ENCODE data around the gene OXCT1. TPM values are rescaled to one million over a fixed set of nuclear protein-coding genes. Genes with fewer than 3 reads are reported as not detected.

OXCT1 gene
- total and polyA plus RNA-seq, 2 of the 4 experiments (the other 2 are of a cell fraction), result 14.2 to 16.3 TPM

GRCh38 chr5:41871852-41872251 is 1.6 kb upstream of the OXCT1 start:
- dilution Hi-C loops (cut with HindIII; ENCODE audit: low sequenced_read_pairs, unreplicated experiment) (no loop called here), in situ Hi-C loops (cut with MboI; ENCODE audit: low sequenced_read_pairs) (loop anchor here (25.0 kb wide), 2 partner anchors 715 to 890 kb away; partner anchors contain the start of gene CCDC152)
- DNase-seq, result peak; percentile 33

More at GRCh38 chr5:41871852-41872251, 1.6 kb upstream of the OXCT1 start:
- BruUV-seq (replicated peaks), result no TSS peak
- no peak overlapping the region for H4K91ac ChIP-seq (ENCODE audit: insufficient read depth, low read depth, low read length)
- H3K4ac ChIP-seq (ENCODE audit: low read depth, low read length), result no peak overlapping the region
- TF ChIP-seq SMC3 (IDR thresholded peaks at IDR 0.05; ENCODE audit: low read depth, low read length) (no peak), NFE2L2 (IDR thresholded peaks at IDR 0.05; ENCODE audit: low read depth, low read length) (no peak), RFX5 (IDR thresholded peaks at IDR 0.05; ENCODE audit: low read depth, low read length) (no peak), MXI1 (IDR thresholded peaks at IDR 0.05; ENCODE audit: borderline replicate concordance, low read depth, low read length) (no peak), ELK1 (IDR thresholded peaks at IDR 0.05; ENCODE audit: borderline replicate concordance, low read depth, low read length) (no peak), POLR2A (IDR thresholded peaks at IDR 0.05; ENCODE audit: low read depth, low read length) (no peak), CTCF (conservative IDR thresholded peaks at IDR 0.05; ENCODE audit: low read depth, low read length) (no peak), CEBPB (IDR thresholded peaks at IDR 0.05; ENCODE audit: low read depth, low read length) (no peak), MAFK (IDR thresholded peaks at IDR 0.05; ENCODE audit: low read depth, low read length) (no peak)
- no peak overlapping the region for H2AK5ac ChIP-seq (ENCODE audit: low read depth, low read length)
- no peaks in the 10 kb centered on the region for H4K20me1 ChIP-seq (ENCODE audit: insufficient read depth, low read length)
- no peaks in the 10 kb centered on the region for H3K9me3 ChIP-seq (ENCODE audit: control insufficient read depth, insufficient read depth, low read length)
- no peak for ATAC-seq (ENCODE audit: low read depth)
- peaks cover 2% of the 10 kb centered on the region; the same call in 1 of the 2 replicates for H3K4me1 ChIP-seq (ENCODE audit: control insufficient read depth, insufficient read depth, low read length)
- no peak overlapping the region for H3K9ac ChIP-seq (ENCODE audit: low read depth, low read length)
- no peak overlapping the region for H3K27ac ChIP-seq (ENCODE audit: insufficient read depth, low read length)
- H3K18ac ChIP-seq (ENCODE audit: low read depth, low read length), result no peak overlapping the region
- POLR2A ChIA-PET (ENCODE audit: unreplicated experiment), result no interaction called here
- no peak overlapping the region for H4K5ac ChIP-seq (ENCODE audit: low read depth, low read length)
- no peak overlapping the region for H3K4me2 ChIP-seq (ENCODE audit: low read depth, low read length)
- H3K14ac ChIP-seq (replicated peaks; ENCODE audit: low read depth, low read length), result no peak overlapping the region
- no peak overlapping the region for H2BK20ac ChIP-seq (ENCODE audit: low read depth, low read length)
- no peak overlapping the region for H4K8ac ChIP-seq (ENCODE audit: low read depth in 2 of 2, low read length in 2 of 2)
- WGBS, 2 experiments (ENCODE audit: extremely low coverage in 2 of 2, insufficient read length in 1 of 2), result 33% methylated on average over 2 of the region's 2 CpGs; no CpG with 5 or more reads in 1 of the 2 experiments
- H3K79me1 ChIP-seq (ENCODE audit: low read depth in 1 of 2, low read length in 2 of 2), result peaks cover 10 to 20% of the 10 kb centered on the region in 2 experiments
- H2AFZ ChIP-seq (replicated peaks; ENCODE audit: low read length, poor library complexity), result no peak overlapping the region
- H2BK120ac ChIP-seq (ENCODE audit: low read depth, low read length), result no peak overlapping the region
- CTCF ChIA-PET, result no interaction called here
- peaks cover 9% of the 10 kb centered on the region for H3K9me1 ChIP-seq (ENCODE audit: insufficient read depth, low read length)
- H3K23ac ChIP-seq (ENCODE audit: low read depth, low read length), result no peak overlapping the region; the same call in 1 of the 2 replicates
- H3K27me3 ChIP-seq (ENCODE audit: control insufficient read depth, insufficient read depth, low read length), result peaks cover 1% of the 10 kb centered on the region; the same call in 1 of the 2 replicates
- H2BK5ac ChIP-seq (ENCODE audit: low read depth, low read length, poor library complexity, severe bottlenecking), result no peak overlapping the region
- no peaks in the 10 kb centered on the region for H3K36me3 ChIP-seq (ENCODE audit: control insufficient read depth, insufficient read depth, low read length)
- intact Hi-C loops (cut with micrococcal nuclease), result loop anchor here (5.0 kb wide), 1 partner anchor 170 kb away; no protein-coding TSS in a partner anchor
- H2AK9ac ChIP-seq (replicated peaks; ENCODE audit: low read depth, low read length, poor library complexity), result no peak overlapping the region
- H3K4me3 ChIP-seq (ENCODE audit: insufficient read depth, low read depth, low read length), result no peak overlapping the region
- no peak overlapping the region for H2BK15ac ChIP-seq (ENCODE audit: low read depth, low read length)
- H3K56ac ChIP-seq (ENCODE audit: extremely low read depth, insufficient read depth, low read length), result no peak overlapping the region
